ENCODE measurements around the gene HSPA4. TPM values are rescaled to one million over a fixed set of nuclear protein-coding genes. Genes with fewer than 3 reads are reported as not detected.
"Not testable (repeated sequence)": the region's sequence is repeated elsewhere in the genome, so short reads cannot be mapped to it uniquely, and the experiment has no call there.

HSPA4 gene
- 100 to 1,000 TPM; 152 to 160 (median 160) TPM for polyA plus RNA-seq (ENCODE audit: insufficient read length in 3 of 3)

GRCh38 chr5:133051542-133052316, at the start of gene HSPA4:
Gene HSPA4 (plus strand): TSS chr5:133052013. CDS start chr5:133052251, 238 bp downstream.
- DNase-seq (ENCODE audit: low read depth in 3 of 3, low spot score in 2 of 3), result peak; percentile 98 to 99 (median 99)

- no peak for DNase-seq (ENCODE audit: low read depth in 3 of 3, low spot score in 2 of 3)
Observed at GRCh38 chr5:133006653-133007052, 45.2 kb upstream of the HSPA4 start.

GRCh38 chr5:133008455-133008854, 43.4 kb upstream of the HSPA4 start:
- DNase-seq (ENCODE audit: low read depth in 3 of 3, low spot score in 2 of 3), result not testable (repeated sequence)

- no peak for DNase-seq (ENCODE audit: low read depth in 3 of 3, low spot score in 2 of 3)
Observed at GRCh38 chr5:133015466-133015865, 36.3 kb upstream of the HSPA4 start.

- no peak for DNase-seq (ENCODE audit: low read depth in 3 of 3, low spot score in 2 of 3)
Observed at GRCh38 chr5:133017964-133018363, 33.8 kb upstream of the HSPA4 start.

GRCh38 chr5:133019471-133019870, 32.3 kb upstream of the HSPA4 start:
- DNase-seq (ENCODE audit: low read depth in 3 of 3, low spot score in 2 of 3), result not testable (repeated sequence)

GRCh38 chr5:133025804-133026663, 25.8 kb upstream of the HSPA4 start, which contains the start of gene ZCCHC10:
Gene ZCCHC10 (minus strand): TSS chr5:133026549. CDS start chr5:133026537, 12 bp downstream.
- peak; percentile 83 to 93 (median 91) for DNase-seq (ENCODE audit: low read depth in 3 of 3, low spot score in 2 of 3)

GRCh38 chr5:133026664-133027153, 25.1 kb upstream of the HSPA4 start:
- peak in 1 of 3 donors; percentile 14 for DNase-seq (ENCODE audit: low read depth in 3 of 3, low spot score in 2 of 3)

GRCh38 chr5:133029416-133029815, 22.4 kb upstream of the HSPA4 start:
- DNase-seq (ENCODE audit: low read depth in 3 of 3, low spot score in 2 of 3), result no peak

- no peak for DNase-seq (ENCODE audit: low read depth in 3 of 3, low spot score in 2 of 3)
Observed at GRCh38 chr5:133030343-133031005, 21.3 kb upstream of the HSPA4 start.

GRCh38 chr5:133032852-133033742, 18.7 kb upstream of the HSPA4 start:
- no peak for DNase-seq (ENCODE audit: low read depth in 3 of 3, low spot score in 2 of 3)

- DNase-seq (ENCODE audit: low read depth in 3 of 3, low spot score in 2 of 3), result no peak
Observed at GRCh38 chr5:133034064-133034463, 17.7 kb upstream of the HSPA4 start.

GRCh38 chr5:133035224-133035623, 16.6 kb upstream of the HSPA4 start:
- DNase-seq (ENCODE audit: low read depth in 3 of 3, low spot score in 2 of 3), result no peak

GRCh38 chr5:133036677-133037076, 15.1 kb upstream of the HSPA4 start:
- DNase-seq (ENCODE audit: low read depth in 3 of 3, low spot score in 2 of 3), result not testable (repeated sequence)

- no peak for DNase-seq (ENCODE audit: low read depth in 3 of 3, low spot score in 2 of 3)
Observed at GRCh38 chr5:133041157-133041784, 10.5 kb upstream of the HSPA4 start.

GRCh38 chr5:133041910-133042309, 9.9 kb upstream of the HSPA4 start:
- no peak for DNase-seq (ENCODE audit: low read depth in 3 of 3, low spot score in 2 of 3)

GRCh38 chr5:133046560-133046959, 5.3 kb upstream of the HSPA4 start:
- not testable (repeated sequence) for DNase-seq (ENCODE audit: low read depth in 3 of 3, low spot score in 2 of 3)

GRCh38 chr5:133047404-133047803, 4.4 kb upstream of the HSPA4 start:
- no peak for DNase-seq (ENCODE audit: low read depth in 3 of 3, low spot score in 2 of 3)
